ENCODE results near the gene SMAP2. TPM values are rescaled to one million over a fixed set of nuclear protein-coding genes. Genes with fewer than 3 reads are reported as not detected.
"Not testable (repeated sequence)": the region's sequence is repeated elsewhere in the genome, so short reads cannot be mapped to it uniquely, and the experiment has no call there.

SMAP2 gene
- 15.5 TPM for total RNA-seq

DNA sequence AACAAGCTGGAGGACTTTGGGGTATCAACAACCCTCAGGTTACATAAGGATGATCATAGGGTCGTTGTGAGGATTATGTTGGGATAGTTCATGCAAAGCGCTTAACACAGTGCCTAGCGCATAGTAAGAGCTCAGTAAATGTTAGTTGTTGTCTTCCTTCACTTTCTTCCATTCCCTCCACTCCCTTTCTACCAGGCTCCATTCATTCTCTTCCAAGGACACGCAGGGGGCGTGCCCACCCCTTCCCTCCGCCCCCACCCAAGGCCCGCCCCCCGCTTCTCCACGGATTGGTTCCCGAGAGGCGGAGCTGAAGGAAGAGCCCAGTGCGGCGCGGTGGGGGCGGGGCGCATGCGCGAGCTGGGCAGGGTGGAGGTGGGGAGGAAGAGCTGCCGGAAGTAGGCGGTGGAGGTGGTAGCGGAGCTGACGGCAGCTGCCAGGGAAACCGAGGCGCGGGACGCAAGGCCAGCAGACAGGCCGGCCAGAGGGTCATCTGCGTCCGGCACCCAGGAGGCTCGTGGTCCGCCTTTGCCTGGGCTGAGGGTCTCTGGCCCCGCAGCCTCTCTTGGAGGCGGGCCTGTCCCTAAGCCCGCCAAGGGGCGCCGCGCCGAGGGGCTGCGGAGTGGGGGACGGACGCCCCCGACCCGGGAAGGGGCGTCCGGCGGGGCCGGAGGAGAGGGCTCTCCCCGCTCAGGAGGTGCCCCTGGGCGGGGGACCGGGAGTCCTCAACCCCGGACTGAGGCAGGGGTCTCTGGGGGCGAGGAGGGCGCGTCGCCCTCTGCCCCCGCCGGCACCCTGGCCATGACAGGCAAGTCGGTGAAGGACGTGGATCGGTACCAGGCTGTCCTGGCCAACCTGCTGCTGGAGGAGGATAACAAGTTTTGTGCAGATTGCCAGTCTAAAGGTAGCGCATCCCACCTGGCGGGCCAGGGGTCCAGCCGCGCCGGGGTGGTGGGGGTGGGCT lies at the start of gene SMAP2:
TSS of gene SMAP2 (plus strand) at position 405 of the 961 bp plus-strand sequence. CDS start at position 799, 394 bp downstream.
- peak; percentile 90 for DNase-seq

DNA sequence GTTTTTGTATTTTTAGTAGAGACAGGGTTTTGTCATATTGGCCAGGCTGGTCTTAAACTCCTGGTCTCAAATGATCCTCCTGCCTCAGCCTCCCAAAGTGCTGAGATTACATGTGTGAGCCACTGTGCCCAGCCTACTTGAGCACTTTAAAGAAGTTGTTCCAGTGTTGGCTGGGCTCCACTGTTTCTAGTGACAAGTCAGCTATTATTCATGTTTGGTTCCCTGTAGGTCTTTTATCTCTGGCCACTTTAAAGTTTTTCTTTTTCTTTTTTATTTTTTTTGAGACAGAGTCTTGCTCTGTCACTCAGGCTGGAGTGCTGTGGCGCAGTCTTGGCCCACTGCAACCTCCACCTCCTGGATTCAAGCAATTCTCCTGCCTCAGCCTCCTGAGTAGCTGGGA lies 42.1 kb upstream of the SMAP2 start:
- not testable (repeated sequence) for DNase-seq

DNA sequence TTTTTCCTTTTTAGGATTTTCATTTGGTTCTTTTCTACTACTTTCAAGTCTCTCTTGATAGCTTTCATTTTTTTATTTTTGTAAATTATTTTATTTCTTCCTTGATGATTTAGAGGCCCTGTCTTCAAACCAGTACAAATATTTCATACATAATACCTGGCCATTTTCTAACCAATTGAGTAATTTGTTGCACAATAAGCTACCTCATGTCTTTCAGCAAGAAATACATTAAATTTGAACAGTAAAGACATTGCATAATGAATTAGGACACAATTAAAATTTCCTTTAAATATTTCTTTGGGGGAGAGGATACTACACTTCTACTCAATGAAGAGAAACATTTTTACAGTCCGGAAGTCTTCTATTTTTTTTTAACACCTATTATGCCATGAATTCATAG lies 40.8 kb upstream of the SMAP2 start:
- DNase-seq: no peak

- no peak for DNase-seq
Measured at GRCh38 chr1:40337443-40337842, 36.1 kb upstream of the SMAP2 start.

- DNase-seq: peak; percentile 17
Measured at GRCh38 chr1:40338745-40339419, 34.6 kb upstream of the SMAP2 start.

- no peak for DNase-seq
Measured at GRCh38 chr1:40339420-40340323, 33.9 kb upstream of the SMAP2 start.

DNA sequence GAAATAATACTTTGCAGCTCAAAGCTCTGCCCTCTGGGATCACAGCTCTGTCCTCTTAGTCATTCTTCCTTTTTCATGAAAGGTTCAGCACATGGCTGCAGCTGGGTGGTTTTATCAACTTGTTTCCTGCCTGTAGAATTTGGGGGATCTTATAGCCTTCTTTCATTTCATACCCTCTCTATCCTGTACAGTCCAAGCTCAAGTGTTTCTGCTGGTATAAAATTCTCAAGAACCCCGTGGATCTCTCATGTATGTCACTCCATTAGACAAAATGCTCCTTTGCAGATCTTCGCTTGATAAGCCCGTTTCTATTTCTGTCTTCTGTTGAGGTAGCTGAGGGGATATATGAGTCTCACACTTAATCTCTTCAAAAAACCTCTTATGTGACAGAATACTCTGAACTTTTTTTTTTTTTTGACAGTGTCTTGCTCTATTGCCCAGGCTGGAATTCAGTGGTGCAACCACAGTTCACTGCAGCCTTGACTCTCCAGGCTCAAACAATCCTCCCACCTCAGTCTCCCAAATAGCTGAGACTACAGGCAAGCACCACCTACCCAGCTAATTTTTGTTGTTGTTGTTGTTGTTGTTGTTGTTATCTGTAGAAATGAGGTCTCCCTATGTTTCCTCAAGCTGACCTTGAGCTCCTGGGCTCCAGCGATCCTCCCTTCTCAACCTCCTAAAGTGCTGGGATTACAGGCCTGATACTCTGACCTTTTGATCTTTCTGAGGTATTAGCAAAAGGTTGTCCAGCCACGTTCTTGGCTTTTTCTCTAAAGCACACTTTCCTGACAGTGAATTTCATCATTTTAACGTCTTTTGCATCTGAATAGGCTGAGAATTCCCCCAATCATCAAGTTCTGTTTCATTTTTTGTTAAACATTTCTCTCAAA lies 31.8 kb upstream of the SMAP2 start:
- no peak for DNase-seq

DNA sequence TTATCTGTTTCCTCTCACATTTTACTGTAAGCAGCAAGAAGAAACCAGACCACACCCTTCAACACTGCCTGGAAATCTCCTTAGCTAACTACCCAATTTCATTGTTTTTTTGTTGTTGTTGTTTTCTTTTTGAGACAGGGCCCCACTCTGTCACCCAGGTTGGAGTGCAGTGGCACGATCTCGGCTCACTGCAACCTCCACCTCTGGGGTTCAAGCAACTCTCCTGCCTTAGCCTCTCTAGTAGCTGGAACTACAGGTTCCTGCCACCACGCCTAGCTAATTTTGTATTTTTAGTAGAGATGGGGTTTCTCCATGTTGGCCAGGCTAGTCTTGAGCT lies 31.2 kb upstream of the SMAP2 start:
- DNase-seq: not testable (repeated sequence)

- no peak for DNase-seq
Measured at GRCh38 chr1:40344597-40344996, 28.9 kb upstream of the SMAP2 start.

- DNase-seq: no peak
Measured at GRCh38 chr1:40350391-40350790, 23.1 kb upstream of the SMAP2 start.

DNA sequence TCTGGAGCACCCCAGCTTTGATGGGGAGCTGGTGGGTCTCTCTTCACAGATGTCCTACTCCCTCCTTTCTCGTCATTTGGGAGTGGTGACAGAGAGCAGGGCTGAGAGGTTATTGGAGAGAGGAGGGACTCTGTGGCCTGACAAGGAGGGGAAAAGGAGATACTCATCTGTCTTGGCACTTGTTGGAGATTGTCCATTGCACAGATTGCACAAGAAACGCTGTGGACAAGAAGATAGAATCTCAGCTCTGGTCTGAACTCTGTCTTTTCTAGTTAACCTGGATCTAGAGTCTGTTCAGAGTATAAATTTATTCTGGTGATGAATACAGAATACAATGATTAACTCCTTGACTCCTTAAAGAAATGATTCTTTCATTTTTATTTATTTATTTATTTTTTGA lies 22.4 kb upstream of the SMAP2 start:
- DNase-seq: no peak

- DNase-seq: no peak
Measured at GRCh38 chr1:40352126-40352525, 21.4 kb upstream of the SMAP2 start.

DNA sequence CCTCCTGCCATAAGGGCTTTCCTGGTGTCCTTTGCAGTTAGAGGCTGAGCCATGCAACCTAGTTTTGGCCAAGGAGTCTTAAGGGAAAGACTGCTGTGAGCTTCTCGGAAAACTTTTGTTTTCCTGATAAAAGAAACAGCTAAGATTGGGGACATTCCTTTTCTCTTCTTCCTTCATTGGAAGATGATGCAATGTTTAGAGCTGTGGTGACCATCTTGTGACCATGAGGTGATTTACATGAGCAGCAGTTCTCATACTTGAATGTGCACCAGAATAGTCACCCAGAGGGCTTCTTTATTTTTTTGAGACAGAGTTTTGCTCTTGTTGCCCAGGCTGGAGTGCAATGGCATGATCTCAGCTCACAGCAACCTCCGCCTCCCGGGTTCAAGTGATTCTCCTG lies 20.4 kb upstream of the SMAP2 start:
- no peak for DNase-seq

- no peak for DNase-seq
Measured at GRCh38 chr1:40357625-40358024, 15.9 kb upstream of the SMAP2 start.

DNA sequence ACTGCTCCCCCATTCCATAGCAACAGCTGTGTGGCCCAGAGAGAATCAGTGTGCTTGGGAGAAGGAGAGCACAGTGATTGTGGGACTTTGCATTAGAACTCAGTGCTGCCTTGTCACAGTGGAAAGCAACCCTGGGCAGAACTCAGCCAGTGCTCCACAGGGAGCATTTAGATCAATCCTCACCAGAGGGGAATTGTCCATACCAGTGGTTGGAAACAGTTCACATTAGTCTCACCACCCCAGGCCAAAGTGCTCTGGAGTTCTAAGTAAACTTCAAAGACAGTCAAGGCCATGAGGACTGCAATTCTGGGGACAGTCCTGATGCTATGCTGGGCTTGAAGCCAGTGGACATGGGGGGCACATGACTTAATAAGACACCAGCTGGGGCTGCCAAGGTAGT lies 12.9 kb upstream of the SMAP2 start:
- DNase-seq: no peak

DNA sequence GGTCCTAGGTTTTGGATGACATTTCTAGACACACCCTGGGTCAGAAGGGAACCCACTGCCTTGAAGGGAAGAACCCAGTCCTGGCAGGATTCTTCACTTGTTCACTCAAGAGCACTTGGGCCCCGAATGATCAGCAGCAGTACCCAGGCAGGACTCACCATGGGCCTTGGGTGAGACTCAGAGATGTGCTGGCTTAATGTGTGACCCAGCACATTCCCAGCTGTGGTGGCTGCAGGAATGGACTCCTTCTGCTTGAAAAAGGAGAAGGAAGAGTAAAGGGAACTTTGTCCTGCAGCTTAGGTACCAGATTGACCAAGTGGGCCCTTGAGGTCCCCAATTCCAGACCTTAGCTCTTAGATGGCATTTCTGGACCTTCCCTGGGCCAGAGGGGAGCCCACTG lies 12.3 kb upstream of the SMAP2 start:
- DNase-seq: no peak

DNA sequence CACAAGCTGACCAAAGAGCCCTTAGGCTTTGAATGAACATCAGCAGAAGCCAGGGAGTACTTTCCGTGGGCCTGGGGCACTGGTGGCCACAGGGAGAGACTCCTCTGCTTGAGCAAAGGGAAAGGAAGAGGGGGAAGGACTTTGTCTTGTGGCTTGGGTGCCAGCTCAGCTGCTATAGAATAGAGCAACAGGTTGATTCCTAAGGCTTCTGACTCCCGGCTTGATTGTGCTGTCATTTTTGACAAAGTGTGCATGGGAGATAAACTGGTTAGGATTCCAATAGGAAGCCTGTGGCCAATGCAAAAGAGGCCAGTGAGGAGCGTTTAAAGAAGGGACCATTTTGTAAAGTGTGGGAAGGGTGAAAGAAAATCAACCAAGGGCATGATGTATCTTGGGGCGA lies 11.9 kb upstream of the SMAP2 start:
- no peak for DNase-seq

GRCh38 chr1:40362199-40362598 lies 11.3 kb upstream of the SMAP2 start:
- no peak for DNase-seq

DNA sequence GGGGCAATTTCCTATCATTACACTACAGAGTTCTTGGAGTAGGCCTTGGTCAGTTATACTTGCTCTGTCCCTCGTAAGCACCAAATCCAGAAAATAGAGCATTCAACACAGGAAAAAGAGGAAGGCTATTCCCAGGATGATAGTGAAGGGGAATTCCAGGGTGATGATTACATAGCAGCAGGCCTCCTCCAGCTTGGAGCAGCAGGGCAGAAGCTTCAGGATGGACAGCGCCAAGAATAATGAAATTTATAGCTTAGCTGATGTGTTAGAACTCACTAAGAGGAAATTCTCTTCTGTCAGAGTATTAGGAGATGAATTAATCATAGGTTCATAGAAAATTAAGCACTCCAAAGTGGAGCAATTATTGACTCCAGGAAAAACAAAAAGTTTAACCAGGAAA lies 10.8 kb upstream of the SMAP2 start:
- DNase-seq: no peak

GRCh38 chr1:40363721-40364120 lies 9.8 kb upstream of the SMAP2 start:
- no peak for DNase-seq

GRCh38 chr1:40371707-40372258 lies 1.7 kb upstream of the SMAP2 start:
- DNase-seq: no peak
